Measurements from ENCODE around the gene ZDHHC19. TPM values are rescaled to one million over a fixed set of nuclear protein-coding genes. Genes with fewer than 3 reads are reported as not detected.

The ZDHHC19 gene
- total RNA-seq, 6 donors from 2014 or later: 1.4 to 3.1 TPM; not detected in 4

DNA sequence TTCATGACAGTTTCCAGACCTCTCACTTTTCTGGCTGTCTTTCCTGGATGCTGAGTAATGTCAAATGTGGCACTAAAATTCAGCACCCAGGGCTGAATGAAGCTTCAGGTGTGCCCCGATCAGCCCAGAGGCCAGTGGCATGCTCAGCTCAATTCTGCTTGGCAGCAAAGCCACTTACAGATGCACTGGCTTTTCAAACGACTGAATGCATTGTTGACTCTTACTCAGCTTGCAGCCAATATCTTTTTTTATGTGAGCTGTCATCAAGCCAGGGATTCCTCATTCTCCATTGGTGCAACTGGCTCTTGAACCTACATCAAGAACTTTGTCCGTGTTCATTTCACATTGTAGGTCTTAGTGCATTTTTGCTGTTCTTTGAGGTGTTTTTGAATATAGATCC is 60.7 kb downstream of the ZDHHC19 start:
- no peaks in the 10 kb centered on the region for H3K27me3 ChIP-seq
- no peak overlapping the region for H3K27ac ChIP-seq
- 58 to 64% methylated on average over 3 of the region's 3 CpGs for WGBS, 2 donors
- no peak for ATAC-seq (ENCODE audit: low FRiP score in 2 of 2)
- TF ChIP-seq, protein P1, sequence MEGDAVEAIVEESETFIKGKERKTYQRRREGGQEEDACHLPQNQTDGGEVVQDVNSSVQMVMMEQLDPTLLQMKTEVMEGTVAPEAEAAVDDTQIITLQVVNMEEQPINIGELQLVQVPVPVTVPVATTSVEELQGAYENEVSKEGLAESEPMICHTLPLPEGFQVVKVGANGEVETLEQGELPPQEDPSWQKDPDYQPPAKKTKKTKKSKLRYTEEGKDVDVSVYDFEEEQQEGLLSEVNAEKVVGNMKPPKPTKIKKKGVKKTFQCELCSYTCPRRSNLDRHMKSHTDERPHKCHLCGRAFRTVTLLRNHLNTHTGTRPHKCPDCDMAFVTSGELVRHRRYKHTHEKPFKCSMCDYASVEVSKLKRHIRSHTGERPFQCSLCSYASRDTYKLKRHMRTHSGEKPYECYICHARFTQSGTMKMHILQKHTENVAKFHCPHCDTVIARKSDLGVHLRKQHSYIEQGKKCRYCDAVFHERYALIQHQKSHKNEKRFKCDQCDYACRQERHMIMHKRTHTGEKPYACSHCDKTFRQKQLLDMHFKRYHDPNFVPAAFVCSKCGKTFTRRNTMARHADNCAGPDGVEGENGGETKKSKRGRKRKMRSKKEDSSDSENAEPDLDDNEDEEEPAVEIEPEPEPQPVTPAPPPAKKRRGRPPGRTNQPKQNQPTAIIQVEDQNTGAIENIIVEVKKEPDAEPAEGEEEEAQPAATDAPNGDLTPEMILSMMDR (IDR thresholded peaks at IDR 0.05): no peak
- TF ChIP-seq POLR2AphosphoS5 (IDR thresholded peaks at IDR 0.05) (no peak), POLR2A (IDR thresholded peaks at IDR 0.05) (no peak), EP300 (IDR thresholded peaks at IDR 0.05) (no peak)
- no peak for DNase-seq
- no peaks in the 10 kb centered on the region for H3K9me3 ChIP-seq
- no peak overlapping the region for H3K4me3 ChIP-seq
- no peaks in the 10 kb centered on the region for H3K36me3 ChIP-seq
- H3K4me1 ChIP-seq: peaks cover 0 to 6% (median 3%) of the 10 kb centered on the region in 4 donors

- Histone ChIP-seq H3K4me3 (no peak overlapping the region), H3K27ac (no peak overlapping the region), H3K27me3 (no peaks in the 10 kb centered on the region), H3K4me1 (peaks cover 0 to 6% (median 3%) of the 10 kb centered on the region in 4 donors), H3K9me3 (no peaks in the 10 kb centered on the region), H3K36me3 (no peaks in the 10 kb centered on the region)
- TF ChIP-seq EP300 (IDR thresholded peaks at IDR 0.05) (no peak), POLR2AphosphoS5 (IDR thresholded peaks at IDR 0.05) (no peak), POLR2A (IDR thresholded peaks at IDR 0.05) (no peak)
- TF ChIP-seq, protein P1 (IDR thresholded peaks at IDR 0.05): no peak
- 78 to 80% methylated on average over 7 of the region's 7 CpGs for WGBS, 2 donors
- DNase-seq: no peak
- no peak for ATAC-seq (ENCODE audit: low FRiP score in 2 of 2)
These were observed 61.3 kb downstream of the ZDHHC19 start for GRCh38 chr3:196149831-196150301.

DNA sequence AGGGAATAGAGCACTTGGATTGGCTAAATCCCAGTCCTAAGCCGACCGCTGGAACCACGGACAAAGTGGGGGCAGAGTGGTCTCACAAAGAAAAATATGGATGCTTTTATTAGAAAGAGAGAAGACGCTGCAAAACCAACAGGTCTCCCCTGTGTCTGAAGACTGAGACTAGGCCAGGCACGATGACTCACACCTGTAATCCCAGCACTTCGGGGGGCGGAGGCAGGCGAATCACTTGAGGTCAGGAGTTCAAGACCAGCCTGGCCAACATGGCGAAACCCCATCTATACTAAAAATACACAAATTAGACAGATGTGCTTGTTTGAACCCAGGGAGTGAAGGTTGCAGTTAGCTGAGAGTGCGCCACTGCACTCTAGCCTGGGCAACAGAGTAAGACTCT is 61.8 kb downstream of the ZDHHC19 start:
- 80 to 81% methylated on average over 8 to 10 of the region's 10 CpGs for WGBS, 2 donors
- H3K4me3 ChIP-seq: no peak overlapping the region
- no peak overlapping the region for H3K27ac ChIP-seq
- DNase-seq (no peak), ATAC-seq (ENCODE audit: low FRiP score in 2 of 2) (no peak)
- TF ChIP-seq POLR2AphosphoS5 (IDR thresholded peaks at IDR 0.05) (no peak), POLR2A (IDR thresholded peaks at IDR 0.05) (no peak), EP300 (IDR thresholded peaks at IDR 0.05) (no peak)
- TF ChIP-seq, protein P1 (IDR thresholded peaks at IDR 0.05): no peak
- H3K9me3 ChIP-seq: no peaks in the 10 kb centered on the region
- no peaks in the 10 kb centered on the region for H3K36me3 ChIP-seq
- no peaks in the 10 kb centered on the region for H3K27me3 ChIP-seq
- peaks cover 0 to 6% (median 3%) of the 10 kb centered on the region in 4 donors for H3K4me1 ChIP-seq

Small RNA genes lying within 50 kb of the gene (small RNA-seq; reads per million reads assigned to genes)
- 0 reads per million in 4 donors for gene RF00019

Other genes starting within 250 kb of the ZDHHC19 start
- gene TFRC, start 129.3 kb downstream of the ZDHHC19 start, total RNA-seq: 100 to 1,000 TPM in 5 of 6 donors, 10 to 100 TPM in 1; 66.0 to 323 (median 234) TPM
- 1 to 10 TPM in 3 of 6 donors, under 1 TPM in 3; 0.89 to 3.2 (median 1.1) TPM for gene SLC51A, start 5.1 kb upstream of the ZDHHC19 start, total RNA-seq
- 10 to 100 TPM; 51.6 to 75.2 (median 68.5) TPM for gene PCYT1A, start 76.3 kb upstream of the ZDHHC19 start, total RNA-seq
- 10 to 100 TPM in 1 of 6 donors, 1 to 10 TPM in 5; 2.3 to 10.4 (median 4.4) TPM for gene DYNLT2B, start 106.8 kb upstream of the ZDHHC19 start, total RNA-seq
- gene TM4SF19, start 127.0 kb upstream of the ZDHHC19 start, total RNA-seq: 10 to 100 TPM in 1 of 6 donors, 1 to 10 TPM in 5; 1.0 to 23.1 (median 4.6) TPM
- 10 to 100 TPM in 5 of 6 donors, 1 to 10 TPM in 1; 8.7 to 45.5 (median 28.2) TPM for gene UBXN7, start 221.0 kb upstream of the ZDHHC19 start, total RNA-seq

Measured in upper lobe of left lung (tissue), 6 donors.